ENCODE data around the gene RFTN1. TPM values are rescaled to one million over a fixed set of nuclear protein-coding genes. Genes with fewer than 3 reads are reported as not detected.

The RFTN1 gene
- total and polyA plus RNA-seq, 9 of the 15 experiments (the other 6 are each of a cell fraction or from before 2014, with no cell fraction given): 0.08 to 0.51 (median 0.11) TPM; not detected in 6

- no peak for TF ChIP-seq NR0B1 (IDR thresholded peaks at IDR 0.05; ENCODE audit: partially characterized antibody)
- no peak for TF ChIP-seq GMEB1 (CRISPR knock-in tag; IDR thresholded peaks at IDR 0.05)
Measured at GRCh38 chr3:16401273-16401672, 112.2 kb downstream of the RFTN1 start (continued).

- peak; percentile 22 for ATAC-seq
- no peak overlapping the region for H3K27ac ChIP-seq (ENCODE audit: extremely low read depth, low read depth, low read length)
- H3K79me2 ChIP-seq (ENCODE audit: control insufficient read depth, insufficient read depth, low read length): no peaks in the 10 kb centered on the region
- in situ Hi-C loops (cut with MboI) (no loop called here), intact Hi-C loops (cut with micrococcal nuclease) (no loop called here)
- H4K20me1 ChIP-seq (replicated peaks; ENCODE audit: control insufficient read depth, insufficient read depth, low read length): no peaks in the 10 kb centered on the region
- FAIRE-seq: no peak
- H2AFZ ChIP-seq (ENCODE audit: low read depth, low read length): no peak overlapping the region
- 6% methylated on average over 11 of the region's 11 CpGs for WGBS (ENCODE audit: insufficient coverage, low coverage, missing lambda C conversion rate)
- H3K9me3 ChIP-seq (replicated peaks; ENCODE audit: control insufficient read depth, insufficient read depth, low read depth, low read length): no peaks in the 10 kb centered on the region
- no peaks in the 10 kb centered on the region for H3K36me3 ChIP-seq (ENCODE audit: control insufficient read depth, insufficient read depth, low read length)
- peaks cover 11 to 40% of the 10 kb centered on the region in 2 experiments for H3K27me3 ChIP-seq (ENCODE audit: control insufficient read depth in 2 of 2, insufficient read depth in 2 of 2, low read length in 2 of 2)
- no peaks in the 10 kb centered on the region; a peak in 1 of 5 replicates for H3K4me1 ChIP-seq (replicated peaks in 1 of 2; ENCODE audit: control insufficient read depth in 2 of 2, insufficient read depth in 2 of 2, low read length in 2 of 2)
- H3K9ac ChIP-seq (ENCODE audit: insufficient read depth in 1 of 2, low read depth in 2 of 2, low read length in 2 of 2): no peak overlapping the region
- BruUV-seq (replicated peaks): no TSS peak
- no peak overlapping the region for H3K4me3 ChIP-seq
- no peaks in the 10 kb centered on the region for H3K9me1 ChIP-seq (ENCODE audit: control insufficient read depth, insufficient read depth, low read length)
- DNase-seq (ENCODE audit: extremely low read depth in 1 of 4, low spot score in 3 of 4): no peak
- POLR2A ChIA-PET: interaction anchor here (0.9 to 1.0 kb wide), 2 partner anchors 13 to 67 kb away, joined by 3 read pairs; no protein-coding TSS in a partner anchor
- H3K4me2 ChIP-seq (ENCODE audit: insufficient read depth, low read length): no peak overlapping the region
- CTCF ChIA-PET (ENCODE audit: low intra/inter-chr PET ratio): no interaction called here
- TF ChIP-seq ZBTB11 (CRISPR knock-in tag; IDR thresholded peaks at IDR 0.05) (no peak), RFX1 (IDR thresholded peaks at IDR 0.05) (no peak), ZNF511 (CRISPR knock-in tag; IDR thresholded peaks at IDR 0.05) (no peak), SNAPC5 (CRISPR knock-in tag; IDR thresholded peaks at IDR 0.05) (no peak), DDX20 (tag; IDR thresholded peaks at IDR 0.05; ENCODE audit: low read depth) (no peak)
Measured at GRCh38 chr3:16400106-16400931, 113.2 kb downstream of the RFTN1 start.
